Hematopoietic multipotent progenitor cell treated with erythropoietin and hydrocortisone succinate and interleukin-3 and kit ligand, for 4 days (in vitro differentiated cells): ENCODE results near the gene TMEM207.

ENCODE experiments used
- DNase-seq: peaks from one replicate; pipeline ENCODE4 v3.0.0-alpha.2; 2015

TMEM207 gene

DNA sequence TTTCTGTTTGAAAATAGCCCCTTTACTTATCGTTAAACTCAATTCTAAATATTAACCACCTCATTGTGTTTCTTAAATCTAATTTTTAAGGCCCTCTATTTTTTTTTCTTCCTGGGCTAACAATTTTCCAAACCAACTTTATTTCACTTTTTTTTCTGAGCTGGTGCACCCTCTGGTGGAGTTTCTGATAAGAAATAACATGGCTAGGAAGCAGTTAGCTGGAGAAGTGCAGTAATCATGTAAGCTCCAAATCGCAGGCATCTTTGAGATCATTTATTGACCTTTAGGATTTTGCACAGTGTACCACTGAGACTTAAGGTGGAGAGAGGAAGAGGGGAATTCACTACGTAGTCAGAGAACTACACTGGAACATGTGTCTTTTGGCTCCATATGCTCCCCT, 6.4 kb downstream of the TMEM207 start:
- DNase-seq, result peak; percentile 39

DNA sequence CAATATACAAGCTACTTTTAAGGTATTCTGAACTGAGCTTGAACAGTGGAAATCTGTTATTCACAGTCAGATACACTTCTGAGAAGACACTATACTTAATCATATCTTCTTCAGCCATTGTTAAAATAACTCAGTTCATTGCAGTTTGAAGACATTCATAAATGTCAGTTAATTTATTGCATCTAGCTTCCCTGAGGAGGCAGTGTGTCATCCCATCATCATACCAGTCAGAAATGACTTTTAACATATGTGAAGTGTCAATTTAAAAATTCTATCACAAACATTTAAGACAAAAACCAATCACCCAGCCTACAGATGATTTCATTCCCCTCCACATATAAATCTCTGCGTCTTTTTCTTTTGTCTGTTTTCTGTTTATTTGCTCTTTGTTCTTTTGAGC, 7.5 kb downstream of the TMEM207 start:
- no peak for DNase-seq

DNA sequence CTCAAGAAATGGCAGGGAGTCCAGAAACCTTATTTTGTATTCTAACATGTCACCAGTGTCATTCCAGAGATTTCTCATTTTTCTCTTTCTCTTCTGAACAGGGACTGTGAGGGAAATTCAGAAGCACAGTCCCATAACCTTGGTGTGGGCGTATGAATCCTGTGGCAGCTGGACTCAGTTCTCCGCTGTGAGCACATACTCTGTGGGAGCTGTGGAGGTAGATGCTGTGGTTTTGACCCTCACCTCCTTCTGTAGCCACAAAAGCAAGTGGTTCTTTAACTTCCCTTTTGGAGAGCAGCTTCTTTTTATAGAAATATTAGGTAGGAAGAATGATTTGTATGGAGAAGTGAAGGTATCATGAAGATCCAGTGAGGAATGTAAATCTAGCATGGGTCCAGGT, 13.4 kb downstream of the TMEM207 start:
- peak; percentile 32 for DNase-seq

DNA sequence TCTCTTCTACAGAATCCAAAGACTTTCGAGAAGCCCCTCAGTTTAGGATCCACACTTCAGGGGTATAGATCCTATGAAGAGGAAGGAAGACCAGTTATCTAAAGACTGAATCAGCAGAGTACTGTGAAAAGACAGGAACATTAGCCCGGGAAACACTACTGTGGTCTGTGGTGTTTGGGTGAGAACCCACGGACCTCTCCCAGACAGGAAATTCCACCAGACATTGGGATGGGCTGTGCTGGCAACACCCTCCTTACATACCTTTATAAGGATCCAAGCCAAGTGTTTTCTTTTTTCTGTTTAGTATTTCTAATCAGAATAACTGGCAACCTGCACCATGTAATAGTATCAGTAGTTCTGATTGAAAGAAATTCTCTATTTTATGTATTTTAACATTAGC, 14.1 kb downstream of the TMEM207 start:
- DNase-seq, result no peak

DNA sequence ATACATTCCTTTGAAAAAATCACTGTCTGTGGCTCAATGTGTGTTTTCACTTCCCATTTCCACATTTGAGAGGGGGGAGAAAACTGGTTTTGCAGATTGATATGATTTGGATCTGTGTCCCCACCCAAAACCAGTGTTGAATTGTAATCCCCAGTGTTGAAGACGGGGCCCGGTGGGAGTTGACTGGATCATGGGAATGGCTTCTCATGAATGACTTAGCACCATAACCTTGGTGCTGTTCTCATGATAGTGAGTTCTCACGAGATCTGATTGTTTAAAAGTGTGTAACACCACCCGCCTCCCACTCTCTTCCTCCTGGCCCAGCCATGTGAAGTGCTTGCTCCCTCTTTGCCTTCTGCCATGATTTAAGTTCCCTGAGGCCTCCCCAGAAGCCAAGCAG, 16.1 kb downstream of the TMEM207 start:
- DNase-seq, result no peak

DNA sequence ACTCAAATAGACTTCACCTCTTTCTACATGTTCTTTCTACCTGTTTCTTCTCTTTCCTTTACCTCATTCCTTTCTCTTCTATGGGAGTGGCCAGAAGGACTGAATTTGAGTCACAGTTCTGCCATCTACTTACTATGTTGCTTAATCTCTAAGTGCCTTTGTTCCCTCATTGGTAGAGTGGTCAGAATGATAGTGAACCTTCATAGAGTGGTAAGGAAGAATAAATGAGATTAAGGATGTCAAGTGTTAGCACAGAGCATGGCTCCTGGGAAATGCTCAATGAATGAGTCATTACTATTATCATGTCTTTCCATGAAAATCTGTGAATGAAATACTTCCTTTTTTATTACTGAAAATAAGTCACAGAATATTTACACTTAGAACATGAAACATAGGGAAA, 17.5 kb downstream of the TMEM207 start:
- DNase-seq, result peak; percentile 14

DNA sequence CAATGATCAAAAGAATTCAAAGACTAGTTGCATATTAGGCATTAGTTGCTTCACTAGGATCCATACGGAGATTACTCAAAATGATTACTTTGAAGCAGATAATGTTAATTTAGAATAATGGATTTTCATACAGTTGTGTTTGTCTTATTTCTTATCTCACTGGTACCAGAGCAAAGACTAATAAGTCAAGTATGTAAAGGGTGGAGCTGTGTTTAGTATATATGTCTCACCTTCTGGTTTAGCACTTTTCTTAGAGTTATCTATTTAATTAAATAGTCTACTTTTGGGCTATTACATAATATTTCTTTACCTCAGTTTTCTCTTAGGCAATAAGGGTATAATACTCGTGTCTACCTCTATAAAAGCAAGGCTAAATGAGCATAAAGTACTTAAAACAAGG, 18.8 kb downstream of the TMEM207 start:
- no peak for DNase-seq

DNA sequence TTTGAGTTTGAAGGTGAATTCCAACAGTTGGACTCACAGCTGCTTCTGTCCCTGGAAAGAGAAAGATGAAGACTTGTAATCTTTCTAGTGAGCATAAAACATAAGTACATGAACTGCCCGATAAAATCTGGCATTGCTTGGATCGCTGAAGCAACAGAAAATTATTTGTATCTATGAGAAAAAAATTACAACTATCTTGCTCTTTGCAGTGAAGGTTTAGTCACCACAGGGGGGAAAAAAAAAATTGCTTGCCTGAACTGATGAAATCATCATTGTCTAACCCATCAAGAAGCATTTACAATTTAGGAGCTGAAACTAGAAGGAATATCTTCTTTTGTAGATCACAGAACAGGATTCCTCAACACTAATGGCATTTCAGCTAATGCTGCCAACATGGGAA, 20.0 kb downstream of the TMEM207 start:
- no peak for DNase-seq

DNA sequence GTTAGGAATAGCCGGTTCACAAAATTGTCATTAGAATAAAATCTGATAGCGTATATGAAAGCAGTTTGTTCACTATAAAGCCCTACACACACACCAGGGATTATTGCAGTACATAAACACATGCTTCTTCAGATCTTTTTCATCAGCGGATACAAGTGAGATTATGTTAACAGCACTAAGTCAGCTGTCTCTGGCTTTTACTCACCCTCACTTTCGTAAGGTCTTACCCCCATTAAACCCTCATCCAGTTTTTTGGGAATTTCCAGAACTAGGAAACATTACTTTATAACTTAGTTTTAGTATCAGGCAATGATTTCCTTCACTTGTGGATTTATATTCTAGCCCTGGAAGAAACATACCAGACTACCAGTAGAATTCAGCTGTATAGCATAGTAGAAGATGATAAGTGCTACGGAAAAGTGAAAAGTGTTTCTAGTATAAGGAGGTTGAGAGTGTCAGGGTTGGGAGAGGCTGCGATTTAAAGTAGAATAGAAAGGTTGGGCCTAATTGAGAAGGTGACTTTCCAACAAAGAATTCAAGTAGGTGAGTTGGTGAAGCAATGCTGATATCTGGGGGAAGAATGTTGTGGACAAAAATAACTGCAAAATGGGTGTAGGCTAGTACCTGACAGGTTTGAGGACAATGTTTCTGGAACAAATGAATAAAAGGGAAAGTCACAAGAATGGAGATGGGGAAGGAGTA, 22.7 kb downstream of the TMEM207 start:
- no peak for DNase-seq

DNA sequence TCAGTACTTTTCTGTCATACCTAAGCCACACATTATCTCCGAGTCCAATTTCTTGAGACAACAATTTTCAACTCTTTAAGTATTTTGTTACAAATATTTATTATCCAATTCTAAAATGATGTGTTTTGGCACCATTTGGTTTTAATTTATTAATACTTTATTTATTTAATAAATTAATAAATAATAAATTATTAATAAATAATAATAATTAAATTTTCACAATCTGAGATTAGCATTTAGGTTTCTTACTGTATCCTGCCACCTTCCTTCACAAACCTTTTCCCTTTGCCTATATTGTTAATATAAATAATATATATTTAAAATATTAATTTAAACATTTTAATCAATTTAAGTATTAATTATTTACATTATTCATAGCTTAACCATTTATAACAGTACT, 23.9 kb downstream of the TMEM207 start:
- no peak for DNase-seq

DNA sequence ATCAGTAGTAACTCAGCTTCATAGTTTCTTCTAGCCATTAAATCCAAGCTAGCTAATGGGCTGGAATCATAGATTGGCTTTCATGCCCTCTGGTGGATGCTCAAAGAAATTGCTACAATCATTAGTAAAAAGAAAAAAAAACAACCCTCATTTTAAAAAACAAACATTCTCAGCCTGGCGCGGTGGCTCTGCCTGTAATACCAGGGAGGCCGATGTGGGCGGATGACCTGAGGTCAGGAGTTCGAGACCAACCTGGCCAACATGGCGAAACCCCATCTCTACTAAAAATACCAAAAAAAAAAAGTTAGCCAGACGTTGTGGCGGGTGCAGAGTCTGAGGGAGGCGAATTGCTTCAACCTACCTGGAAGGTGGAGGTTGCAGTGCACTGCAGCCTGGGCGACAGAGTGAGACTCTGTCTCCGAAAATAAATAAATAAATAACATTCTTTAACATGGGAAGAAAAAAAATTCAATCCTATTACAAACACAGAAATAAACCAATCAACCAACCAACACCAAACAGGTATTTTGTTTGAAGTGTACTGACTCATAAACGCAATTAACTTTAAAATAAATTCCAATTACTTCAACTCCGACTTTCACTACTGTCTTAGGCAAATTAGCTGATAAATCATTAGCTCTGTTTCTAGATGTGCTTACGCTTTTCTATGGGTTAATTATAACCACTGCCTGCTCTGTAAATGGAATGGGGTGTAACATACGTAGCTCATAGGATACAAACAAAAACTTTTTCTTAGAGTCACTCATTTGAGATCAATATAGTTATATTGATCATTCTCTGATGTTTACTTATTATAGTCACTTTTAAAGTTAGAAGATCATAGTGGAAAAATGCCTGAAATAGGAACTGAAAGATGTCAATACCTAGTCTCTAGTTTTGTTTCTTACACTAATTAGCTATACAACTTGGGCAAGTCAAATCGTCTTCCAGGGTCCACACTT, 24.9 kb downstream of the TMEM207 start:
- peak; percentile 86 for DNase-seq

DNA sequence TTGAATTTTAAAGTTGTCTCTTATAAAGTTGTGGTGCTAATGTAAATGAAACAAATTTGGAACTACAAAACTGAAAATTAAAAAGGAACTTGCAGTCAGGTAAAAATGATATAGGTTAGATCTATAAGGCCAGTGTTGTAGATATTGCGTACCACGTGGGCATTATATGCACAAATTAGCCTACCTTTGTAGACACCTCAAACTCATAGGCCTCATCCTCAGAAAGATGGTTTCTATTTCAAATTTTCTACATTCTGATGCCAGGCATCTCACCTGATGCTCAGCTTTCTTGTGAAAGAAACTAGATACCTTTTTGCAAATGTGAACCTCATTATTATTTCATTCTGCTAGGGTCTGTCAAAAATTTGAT, 25.6 kb downstream of the TMEM207 start:
- no peak for DNase-seq

DNA sequence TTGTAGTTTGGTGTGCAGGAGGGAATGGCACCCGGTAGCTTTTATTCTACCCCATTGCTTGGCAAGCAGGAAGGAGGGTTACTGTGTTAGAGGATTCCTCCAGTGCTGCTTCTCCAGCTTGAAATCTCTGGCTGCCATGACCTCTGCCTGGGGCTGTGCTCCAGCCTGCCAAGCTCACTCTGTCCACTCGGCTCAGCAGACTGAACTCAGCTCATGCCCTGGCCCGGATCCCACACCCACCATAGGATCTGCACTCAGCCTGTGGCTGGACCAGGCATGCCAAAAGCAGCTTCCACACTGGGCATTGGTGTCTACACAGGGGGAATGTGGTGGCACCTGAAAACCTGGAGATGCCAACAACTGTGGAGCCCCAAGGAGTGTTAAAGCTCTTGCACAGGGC, 35.4 kb downstream of the TMEM207 start:
- no peak for DNase-seq

DNA sequence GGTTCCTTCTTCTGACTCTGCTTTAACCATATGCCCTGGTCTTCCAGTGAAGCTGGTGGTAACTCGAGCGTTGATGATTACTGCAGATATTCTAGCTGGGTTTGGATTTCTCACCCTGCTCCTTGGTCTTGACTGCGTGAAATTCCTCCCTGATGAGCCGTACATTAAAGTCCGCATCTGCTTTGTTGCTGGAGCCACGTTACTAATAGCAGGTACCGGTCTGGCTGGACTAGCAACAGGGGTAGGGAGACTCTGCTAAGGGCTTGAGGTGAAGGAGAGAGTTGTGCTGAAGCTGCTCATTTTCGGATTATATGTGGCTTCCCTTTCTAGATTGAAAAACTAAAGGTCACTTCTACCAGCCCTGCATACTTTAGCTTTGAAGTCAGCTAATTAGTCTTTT, 45.0 kb downstream of the TMEM207 start:
- DNase-seq, result no peak

DNA sequence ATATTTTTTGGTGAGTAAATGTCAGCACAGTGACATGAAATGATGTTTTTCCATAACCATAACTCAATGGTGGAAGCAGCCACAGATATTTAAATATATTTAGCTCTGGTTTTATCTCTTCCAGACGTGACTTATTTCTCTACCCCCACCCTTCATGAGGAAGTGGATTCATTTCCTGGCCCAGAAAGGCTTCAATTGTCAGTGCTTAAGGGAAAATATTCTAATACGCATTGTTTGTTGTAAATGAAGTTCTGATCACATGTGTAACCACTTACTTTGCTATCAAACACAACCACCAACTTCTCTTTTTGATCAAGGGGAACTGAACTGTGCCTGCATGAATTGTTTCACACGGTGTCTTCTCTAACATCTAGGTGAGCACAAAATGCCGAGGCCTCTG, 47.7 kb downstream of the TMEM207 start:
- peak; percentile 64 for DNase-seq

DNA sequence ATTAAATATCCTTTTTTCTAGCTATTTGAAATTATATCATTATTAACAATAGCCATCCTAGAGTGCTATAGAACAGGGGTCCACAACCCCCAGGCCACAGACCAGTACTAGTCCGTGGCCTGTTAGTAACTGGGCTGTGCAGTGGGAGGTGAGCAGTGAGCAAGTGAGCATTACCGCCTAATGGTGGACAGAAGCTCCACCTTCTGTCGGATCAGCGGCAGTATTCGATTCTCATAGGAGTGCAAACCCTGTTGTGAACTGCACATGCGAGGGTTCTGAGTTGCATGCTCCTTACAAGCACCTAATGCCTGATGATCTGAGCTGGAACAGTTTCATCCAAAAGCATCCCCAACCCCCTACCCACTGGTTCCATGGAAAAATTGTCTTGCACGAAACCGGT, 50.0 kb downstream of the TMEM207 start:
- DNase-seq, result no peak

DNA sequence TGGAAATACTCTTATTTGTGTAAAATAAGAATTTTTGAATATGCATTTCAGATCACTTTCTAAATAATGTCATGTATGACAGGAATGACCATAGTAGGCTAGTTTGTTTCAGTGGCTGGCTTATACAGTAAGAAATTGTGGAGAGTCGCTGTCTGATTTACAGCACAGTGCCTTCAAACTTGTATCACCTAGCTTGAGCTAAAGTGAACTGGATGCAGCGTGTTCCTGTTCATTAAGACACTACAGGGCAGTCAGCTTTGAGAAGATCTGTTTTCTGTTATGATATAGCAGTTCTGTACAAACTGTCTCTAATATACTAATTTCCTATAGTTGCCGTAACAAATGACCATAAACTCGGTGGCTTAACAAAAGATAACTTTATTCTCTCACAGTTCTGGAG, 51.8 kb downstream of the TMEM207 start:
- no peak for DNase-seq

DNA sequence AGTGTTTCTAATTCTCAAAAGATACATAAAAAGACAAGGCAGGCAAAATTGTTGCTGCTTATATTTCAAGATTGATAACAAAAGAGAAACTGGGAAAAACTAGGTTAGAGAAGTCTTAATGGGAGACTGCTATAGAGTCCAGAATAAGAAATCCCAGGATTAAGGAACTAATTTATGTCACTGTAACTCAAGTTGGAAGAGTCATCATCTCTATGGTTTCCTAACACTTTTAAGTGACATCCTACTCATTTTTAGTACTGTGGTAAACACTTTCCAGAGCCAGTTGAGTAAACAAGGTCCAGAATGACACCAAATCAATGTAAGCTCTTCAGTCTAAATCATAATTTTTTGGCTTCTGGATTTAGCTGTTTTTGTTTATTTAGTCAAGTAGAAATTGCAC, 53.7 kb downstream of the TMEM207 start:
- no peak for DNase-seq

DNA sequence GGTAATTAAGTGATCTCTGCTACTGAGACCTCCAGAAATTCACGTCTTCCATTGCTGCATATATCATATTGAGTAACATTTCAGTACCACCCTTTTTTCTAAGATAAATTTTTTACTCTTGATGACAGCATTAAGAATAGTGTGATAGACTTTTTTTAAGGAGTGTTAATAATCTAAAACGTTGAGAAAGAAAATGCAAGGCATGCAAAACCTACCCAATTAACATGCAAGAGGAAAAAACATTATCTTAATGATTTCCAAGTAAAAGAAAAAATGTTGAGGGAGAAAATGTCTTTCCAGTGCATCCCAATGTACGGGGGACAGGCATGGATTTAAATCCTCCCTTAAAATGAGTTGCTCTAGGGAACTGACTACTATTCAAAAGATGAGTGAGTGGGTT, 61.0 kb downstream of the TMEM207 start:
- DNase-seq, result no peak

DNA sequence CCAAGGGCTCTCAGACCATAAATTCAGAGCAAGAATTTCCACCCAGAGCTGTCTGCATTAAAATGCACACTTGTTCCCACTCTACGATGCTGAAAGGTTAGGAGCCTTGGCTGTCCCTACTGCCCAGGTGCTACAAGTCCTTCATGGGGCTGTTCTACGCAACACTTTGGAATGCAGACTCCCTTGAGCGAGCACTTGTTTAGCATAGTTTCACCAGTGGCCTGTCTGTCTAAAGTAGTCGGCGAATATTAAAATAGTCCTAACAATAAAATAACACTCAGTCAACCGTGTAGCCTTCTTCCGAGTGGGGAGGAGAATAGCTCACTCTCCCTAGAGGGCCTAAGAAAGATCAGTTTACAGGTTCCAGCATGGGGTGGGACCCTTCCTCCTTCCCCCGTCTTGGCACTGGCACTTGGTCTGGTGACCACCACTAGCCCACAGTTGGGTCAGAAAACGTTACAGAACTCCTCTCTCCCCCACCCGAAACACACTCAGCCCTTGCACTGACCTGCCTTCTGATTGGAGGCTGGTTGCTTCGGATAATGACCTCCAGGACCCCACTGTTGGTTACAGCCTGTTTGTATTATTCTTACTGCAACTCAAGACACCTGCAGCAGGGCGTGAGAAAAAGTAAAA, 62.0 kb downstream of the TMEM207 start, which contains the start of gene CLDN16:
TSS of gene CLDN16 (plus strand) at position 586 of the 636 bp plus-strand sequence. CDS start 167 bp downstream, outside the sequence.
- no peak for DNase-seq

DNA sequence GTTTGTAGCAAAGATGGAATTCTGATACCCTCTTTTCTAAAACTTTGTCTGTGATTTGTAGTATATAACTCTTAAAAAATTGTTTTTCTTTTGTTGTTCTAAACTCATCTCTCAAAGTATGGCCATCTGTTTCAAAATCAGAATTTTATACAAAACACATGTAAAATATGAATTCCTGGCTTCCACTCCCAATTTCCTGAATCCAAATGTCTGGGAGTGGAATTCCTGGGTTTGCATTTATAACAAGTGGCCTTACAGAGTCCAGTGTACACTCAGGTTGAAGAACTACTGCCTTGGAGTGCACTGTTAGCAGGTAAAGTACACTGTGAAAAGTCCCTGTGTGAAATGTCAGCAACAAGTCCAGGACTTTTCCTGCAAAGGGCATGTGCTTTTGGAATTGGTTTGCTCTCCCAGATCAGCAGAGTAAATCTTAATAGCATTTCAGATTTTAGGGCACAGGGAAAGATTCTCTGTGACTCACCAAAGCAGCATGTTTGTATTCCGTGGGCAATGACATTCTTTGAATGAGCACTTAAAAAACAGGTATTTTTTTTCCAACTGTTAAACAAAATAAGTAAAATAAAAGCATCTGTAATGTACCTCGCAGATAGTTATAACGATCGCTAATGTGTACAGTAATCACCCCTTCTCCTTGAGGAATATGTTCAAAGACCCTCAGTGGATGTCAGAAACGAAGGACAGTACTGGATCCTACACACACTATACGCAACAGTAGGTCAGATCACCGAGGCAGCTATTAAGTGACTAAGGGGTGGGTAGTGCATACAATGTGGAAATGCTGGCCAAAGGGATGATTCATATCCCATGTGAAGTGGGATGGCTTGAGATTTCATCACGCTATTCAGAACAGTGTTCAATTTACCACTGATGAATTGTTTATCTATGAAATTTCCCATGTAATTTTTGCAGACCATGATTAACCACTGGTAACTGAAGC, 63.7 kb downstream of the TMEM207 start:
- DNase-seq, result no peak

DNA sequence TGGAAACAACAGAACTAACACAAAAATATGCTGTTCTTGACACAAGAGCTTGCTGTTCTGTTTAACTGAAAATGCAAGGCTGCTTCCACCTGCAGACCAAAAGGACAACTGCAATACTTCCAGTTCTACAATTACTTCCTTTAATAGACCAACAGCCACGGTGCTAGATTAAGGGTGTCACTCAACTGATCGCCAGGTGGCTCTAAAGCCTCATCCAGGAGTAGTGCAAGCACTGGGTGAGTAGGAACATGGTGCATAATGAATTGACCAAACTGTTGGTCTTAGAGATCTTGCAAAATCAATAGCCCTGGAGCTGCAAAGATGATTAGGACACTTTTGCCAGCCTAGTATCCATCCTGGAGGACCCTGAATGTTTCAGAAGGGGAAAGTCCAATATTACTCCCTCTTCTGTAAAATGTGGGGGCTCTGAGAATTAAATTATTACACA, 65.4 kb downstream of the TMEM207 start:
- DNase-seq, result peak; percentile 79
